ENCODE data around the gene SLC9C2.
"Not testable (repeated sequence)": the region's sequence is repeated elsewhere in the genome, so short reads cannot be mapped to it uniquely, and the experiment has no call there.

Gene SLC9C2

GRCh38 chr1:173580658-173581057, 22.2 kb downstream of the SLC9C2 start:
- H3K4me3 ChIP-seq (ENCODE audit: low read depth, low read length) = no peak overlapping the region
- TF ChIP-seq CTCF (IDR thresholded peaks at IDR 0.05; ENCODE audit: low read depth, low read length, missing control alignments) = no peak
- DNase-seq (ENCODE audit: low read depth) = no peak
- in situ Hi-C loops (cut with HindIII; ENCODE audit: low sequenced_read_pairs) = no loop called here

- no peak overlapping the region for H3K4me3 ChIP-seq (ENCODE audit: low read depth, low read length)
- DNase-seq (ENCODE audit: low read depth) = no peak
- in situ Hi-C loops (cut with HindIII; ENCODE audit: low sequenced_read_pairs) = no loop called here
- no peak for TF ChIP-seq CTCF (IDR thresholded peaks at IDR 0.05; ENCODE audit: low read depth, low read length, missing control alignments)
Observed at GRCh38 chr1:173580071-173580470, 22.8 kb downstream of the SLC9C2 start.

DNA sequence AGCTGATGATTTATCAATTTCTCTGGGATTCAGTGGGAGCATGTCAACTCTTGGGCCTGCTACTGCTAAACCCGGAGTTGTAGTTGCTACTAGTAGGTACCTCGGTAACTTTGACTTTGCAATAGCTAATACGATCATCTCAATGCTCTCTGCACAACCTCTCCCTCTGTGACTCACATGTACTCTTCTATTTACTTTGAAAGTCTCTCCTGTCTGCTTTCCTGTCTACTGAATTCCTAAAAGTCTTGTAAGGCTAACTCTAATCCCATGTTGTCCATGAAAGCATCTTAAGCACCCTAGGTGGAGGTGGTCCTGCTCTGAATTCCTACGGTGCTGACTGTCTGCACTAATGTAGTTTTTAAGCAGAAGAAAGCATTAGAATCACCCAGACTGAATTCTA, 29.3 kb downstream of the SLC9C2 start:
- in situ Hi-C loops (cut with HindIII; ENCODE audit: low sequenced_read_pairs) = no loop called here
- no peak overlapping the region for H3K4me3 ChIP-seq (ENCODE audit: low read depth, low read length)
- no peak for DNase-seq (ENCODE audit: low read depth)
- no peak for TF ChIP-seq CTCF (IDR thresholded peaks at IDR 0.05; ENCODE audit: low read depth, low read length, missing control alignments)

- no peak overlapping the region for H3K4me3 ChIP-seq (ENCODE audit: low read depth, low read length)
- TF ChIP-seq CTCF (IDR thresholded peaks at IDR 0.05; ENCODE audit: low read depth, low read length, missing control alignments) = no peak
- DNase-seq (ENCODE audit: low read depth) = no peak
- in situ Hi-C loops (cut with HindIII; ENCODE audit: low sequenced_read_pairs) = no loop called here
Observed at GRCh38 chr1:173572201-173572873, 30.5 kb downstream of the SLC9C2 start.

GRCh38 chr1:173570370-173571007, 32.4 kb downstream of the SLC9C2 start:
- no peak for TF ChIP-seq CTCF (IDR thresholded peaks at IDR 0.05; ENCODE audit: low read depth, low read length, missing control alignments)
- DNase-seq (ENCODE audit: low read depth) = no peak
- no peak overlapping the region for H3K4me3 ChIP-seq (ENCODE audit: low read depth, low read length)
- in situ Hi-C loops (cut with HindIII; ENCODE audit: low sequenced_read_pairs) = no loop called here

DNA sequence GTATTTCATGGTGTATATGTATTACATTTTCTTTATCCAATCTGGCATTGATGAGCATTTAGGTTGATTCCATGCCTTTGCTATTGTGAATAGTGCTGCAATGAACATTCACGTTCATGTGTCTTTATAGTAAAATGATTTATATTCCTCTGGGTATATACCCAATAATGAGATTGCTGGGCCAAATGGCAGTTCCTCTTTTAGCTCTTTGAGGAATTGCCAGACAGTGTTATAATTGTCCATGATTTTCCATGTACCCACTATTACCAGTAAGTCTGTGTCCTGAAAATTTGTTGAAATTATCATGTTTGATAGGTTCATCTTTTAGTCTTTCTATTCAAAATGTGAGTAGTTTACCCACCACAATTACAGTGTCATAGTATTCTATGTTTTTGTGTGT, 34.4 kb downstream of the SLC9C2 start:
- no peak for DNase-seq (ENCODE audit: low read depth)
- in situ Hi-C loops (cut with HindIII; ENCODE audit: low sequenced_read_pairs) = no loop called here
- TF ChIP-seq CTCF (IDR thresholded peaks at IDR 0.05; ENCODE audit: low read depth, low read length, missing control alignments) = no peak
- H3K4me3 ChIP-seq (ENCODE audit: low read depth, low read length) = no peak overlapping the region

- H3K4me3 ChIP-seq (ENCODE audit: low read depth, low read length); in situ Hi-C loops (cut with HindIII; ENCODE audit: low sequenced_read_pairs); DNase-seq (ENCODE audit: low read depth): not testable (repeated sequence)
Observed at GRCh38 chr1:173563846-173564245, 39.0 kb downstream of the SLC9C2 start.

Data from astrocyte of the cerebellum (primary cell).